22Rv1 (cell line): ENCODE measurements around the gene ARHGEF10L.

Experiments used
- CTCF ChIP-seq: fragments of 450-650 bp; IDR thresholded peaks from 2 replicates; pipeline ENCODE4 v1.5.1; 2017; ENCODE audit warnings: mild to moderate bottlenecking
- ZFX ChIP-seq: fragments of 450-650 bp; IDR thresholded peaks from 2 replicates; pipeline ENCODE4 v1.6.1; 2017; ENCODE audit warnings: antibody characterized with exemption, borderline replicate concordance

- TF ChIP-seq CTCF: no peak
- TF ChIP-seq ZFX: no peak
Observed at GRCh38 chr1:17570228-17570627, 30.7 kb downstream of the ARHGEF10L start.
